AG04449 (cell line): Measurements from ENCODE around the gene UNC80.

Source experiments
- CTCF ChIA-PET: fragments of 350-600 bp; formaldehyde crosslinking; extraction: SDS; loops from one replicate; lab custom pipeline; 2021; ENCODE audit warnings: antibody characterized with exemption; lab: Yijun Ruan, JAX
- POLR2A ChIA-PET: fragments of 400-600, 350-600 bp; formaldehyde crosslinking; extraction: SDS; loops from one replicate; lab custom pipeline; 2020; ENCODE audit warnings: antibody characterized with exemption, inconsistent platforms; lab: Yijun Ruan, JAX
- DNase-seq: peaks from one replicate; pipeline ENCODE4 v3.0.0-alpha.2; 2010; ENCODE audit warnings: low read depth, low spot score
- H3K4me3 ChIP-seq: 2 replicates; pipeline ENCODE4 v1.5.1; 2011; ENCODE audit warnings: low read depth, mild to moderate bottlenecking, control low read depth, low read length
- CTCF ChIP-seq: IDR thresholded peaks from one replicate; pipeline ENCODE4 v1.5.1; 2011; ENCODE audit warnings: mild to moderate bottlenecking, moderate library complexity, low read length, control low read depth, inconsistent platforms; ENCODE audit not compliant: insufficient read depth; ENCODE audit errors: missing control alignments

The UNC80 gene

GRCh38 chr2:209918251-209918650 is 146.6 kb downstream of the UNC80 start:
- CTCF ChIA-PET, result no interaction called here
- H3K4me3 ChIP-seq, result no peak overlapping the region
- no peak for TF ChIP-seq CTCF
- POLR2A ChIA-PET, result no interaction called here
- no peak for DNase-seq

GRCh38 chr2:209922116-209922515 is 150.5 kb downstream of the UNC80 start:
- H3K4me3 ChIP-seq, result no peak overlapping the region
- CTCF ChIA-PET, result no interaction called here
- DNase-seq, result no peak
- POLR2A ChIA-PET, result no interaction called here
- TF ChIP-seq CTCF, result no peak

- no peak overlapping the region for H3K4me3 ChIP-seq
- TF ChIP-seq CTCF, result no peak
- ChIA-PET CTCF (no interaction called here), POLR2A (no interaction called here)
- no peak for DNase-seq
These were observed 157.7 kb downstream of the UNC80 start for GRCh38 chr2:209929369-209929768.

- DNase-seq, result no peak
- CTCF ChIA-PET, result interaction anchor here (0.7 kb wide), 1 partner anchor 258 kb away, joined by 4 read pairs; no protein-coding TSS in a partner anchor
- POLR2A ChIA-PET, result no interaction called here
These were observed 162.2 kb downstream of the UNC80 start for GRCh38 chr2:209933499-209934483.

GRCh38 chr2:209936106-209936666 is 164.6 kb downstream of the UNC80 start:
- ChIA-PET CTCF (no interaction called here), POLR2A (no interaction called here)
- DNase-seq, result no peak
- H3K4me3 ChIP-seq, result no peak overlapping the region
- no peak for TF ChIP-seq CTCF

More at GRCh38 chr2:209933499-209934483, 162.2 kb downstream of the UNC80 start:
- H3K4me3 ChIP-seq, result no peak overlapping the region
- no peak for TF ChIP-seq CTCF

- H3K4me3 ChIP-seq, result no peak overlapping the region
- no peak for DNase-seq
- no peak for TF ChIP-seq CTCF
- ChIA-PET POLR2A (no interaction called here), CTCF (interaction anchor here (1.2 kb wide), 1 partner anchor 257 kb away, joined by 3 read pairs; no protein-coding TSS in a partner anchor)
These were observed 166.3 kb downstream of the UNC80 start for GRCh38 chr2:209937893-209938292.
